Breast epithelium (tissue), 3 donors: ENCODE measurements around the gene SAPCD2.

ENCODE experiments used
- CTCF ChIP-seq, 3 donors: fragments of 450-650 bp; IDR thresholded peaks; one replicate each; pipeline ENCODE4 v1.5.1; 2016 to 2017; ENCODE audit warnings: antibody characterized with exemption in 3 of 3, mild to moderate bottlenecking in 3 of 3, moderate library complexity in 3 of 3
- POLR2A ChIP-seq: fragments of 450-650 bp; IDR thresholded peaks from one replicate; pipeline ENCODE4 v1.6.1; 2016; ENCODE audit warnings: antibody characterized with exemption, mild to moderate bottlenecking, moderate library complexity
- POLR2AphosphoS5 ChIP-seq, 3 donors: sonication (generic); formaldehyde crosslinking; IDR thresholded peaks; one replicate each; pipeline ENCODE4 v1.6.1; 2017; ENCODE audit warnings: antibody characterized with exemption in 3 of 3

- no peak for TF ChIP-seq POLR2A
- TF ChIP-seq CTCF (IDR thresholded peaks at IDR 0.05) = no peak
- no peak for TF ChIP-seq POLR2AphosphoS5 (IDR thresholded peaks at IDR 0.05)
These were observed 4.4 kb upstream of the SAPCD2 start for GRCh38 chr9:137074657-137075274.
